AG10803 (cell line): ENCODE measurements around the gene DUSP28.
A peak's percentile ranks its signal among the peaks of the same experiment; 100 is the strongest.

ENCODE experiments used
- DNase-seq: peaks from one replicate; pipeline ENCODE4 v3.0.0; 2010; ENCODE audit warnings: low read depth
- H3K4me3 ChIP-seq: 2 replicates; pipeline ENCODE4 v1.5.1; 2011; ENCODE audit warnings: mild to moderate bottlenecking, low read length, control low read depth
- TF ChIP-seq, protein P1 (sequence below): conservative IDR thresholded peaks from 2 replicates; pipeline ENCODE4 v1.5.1; 2011; ENCODE audit warnings: mild to moderate bottlenecking, low read length, control low read depth, inconsistent platforms

Gene DUSP28

DNA sequence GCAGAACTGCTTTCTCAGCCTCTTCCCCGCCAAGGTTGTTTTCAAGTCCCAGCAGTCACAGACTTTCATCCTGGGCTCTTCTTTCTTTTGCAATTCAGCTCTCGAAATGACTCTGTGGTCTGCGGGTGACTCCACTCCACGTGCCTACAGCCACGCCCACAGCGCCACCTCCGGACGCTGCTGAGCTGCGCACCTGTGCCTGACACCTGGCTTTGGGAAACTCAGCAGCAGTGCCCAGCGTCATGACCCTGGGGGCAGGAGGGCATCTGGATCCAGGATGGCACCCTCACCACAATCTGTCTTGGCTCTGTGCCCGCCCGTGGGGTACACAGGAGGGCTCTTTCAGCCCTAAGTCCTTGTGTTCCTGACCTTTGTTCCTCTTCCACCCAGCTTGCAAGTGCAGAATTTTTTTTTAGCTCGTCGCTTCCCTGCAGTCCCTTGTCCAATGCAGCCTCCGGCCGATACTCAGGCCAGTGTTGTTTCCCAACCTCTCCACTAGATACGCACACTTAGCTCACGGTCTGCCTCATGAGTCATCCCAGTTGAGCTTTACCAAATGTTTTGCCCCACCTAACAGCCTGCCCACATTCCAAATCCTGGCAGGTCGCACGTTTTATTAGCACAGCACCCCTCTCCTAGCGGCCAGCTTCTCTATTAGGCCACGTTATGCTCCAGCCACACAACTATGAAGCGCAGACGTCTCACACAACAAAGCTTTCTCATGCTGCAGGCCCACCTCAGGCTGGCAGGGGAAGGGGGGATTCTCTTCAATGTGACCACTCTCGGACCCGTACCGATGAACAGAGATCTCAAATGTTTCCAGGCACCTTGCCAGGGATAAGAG lies 19.8 kb downstream of the DUSP28 start:
- no peak overlapping the region; the same call in 1 of the 2 replicates for H3K4me3 ChIP-seq
- peak; percentile 94 for DNase-seq
- TF ChIP-seq, protein P1, sequence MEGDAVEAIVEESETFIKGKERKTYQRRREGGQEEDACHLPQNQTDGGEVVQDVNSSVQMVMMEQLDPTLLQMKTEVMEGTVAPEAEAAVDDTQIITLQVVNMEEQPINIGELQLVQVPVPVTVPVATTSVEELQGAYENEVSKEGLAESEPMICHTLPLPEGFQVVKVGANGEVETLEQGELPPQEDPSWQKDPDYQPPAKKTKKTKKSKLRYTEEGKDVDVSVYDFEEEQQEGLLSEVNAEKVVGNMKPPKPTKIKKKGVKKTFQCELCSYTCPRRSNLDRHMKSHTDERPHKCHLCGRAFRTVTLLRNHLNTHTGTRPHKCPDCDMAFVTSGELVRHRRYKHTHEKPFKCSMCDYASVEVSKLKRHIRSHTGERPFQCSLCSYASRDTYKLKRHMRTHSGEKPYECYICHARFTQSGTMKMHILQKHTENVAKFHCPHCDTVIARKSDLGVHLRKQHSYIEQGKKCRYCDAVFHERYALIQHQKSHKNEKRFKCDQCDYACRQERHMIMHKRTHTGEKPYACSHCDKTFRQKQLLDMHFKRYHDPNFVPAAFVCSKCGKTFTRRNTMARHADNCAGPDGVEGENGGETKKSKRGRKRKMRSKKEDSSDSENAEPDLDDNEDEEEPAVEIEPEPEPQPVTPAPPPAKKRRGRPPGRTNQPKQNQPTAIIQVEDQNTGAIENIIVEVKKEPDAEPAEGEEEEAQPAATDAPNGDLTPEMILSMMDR: peak; percentile 10

- TF ChIP-seq, protein P1: no peak
- DNase-seq: no peak
- no peak overlapping the region for H3K4me3 ChIP-seq
These were observed 21.7 kb downstream of the DUSP28 start for GRCh38 chr2:240581811-240582210.

DNA sequence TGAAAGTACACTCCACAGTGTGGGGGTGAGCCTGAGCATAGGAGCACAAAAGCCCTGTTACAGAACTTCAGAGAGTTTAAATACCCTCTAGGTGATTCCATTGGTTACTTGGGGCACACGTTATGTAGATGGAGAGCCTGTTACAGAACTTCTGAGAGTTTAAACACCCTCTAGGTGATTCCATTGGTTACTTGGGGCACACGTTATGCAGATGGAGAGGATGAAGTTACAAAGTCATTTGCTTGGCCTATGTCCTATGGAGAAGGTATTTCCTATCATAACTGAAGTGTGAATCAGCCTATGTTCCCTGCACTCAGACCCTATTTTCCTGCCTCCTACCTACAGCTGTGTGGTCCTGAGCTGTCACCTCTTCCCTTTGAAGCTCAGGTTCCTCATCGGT lies 22.6 kb downstream of the DUSP28 start:
- TF ChIP-seq, protein P1: no peak
- no peak overlapping the region for H3K4me3 ChIP-seq
- DNase-seq: no peak

DNA sequence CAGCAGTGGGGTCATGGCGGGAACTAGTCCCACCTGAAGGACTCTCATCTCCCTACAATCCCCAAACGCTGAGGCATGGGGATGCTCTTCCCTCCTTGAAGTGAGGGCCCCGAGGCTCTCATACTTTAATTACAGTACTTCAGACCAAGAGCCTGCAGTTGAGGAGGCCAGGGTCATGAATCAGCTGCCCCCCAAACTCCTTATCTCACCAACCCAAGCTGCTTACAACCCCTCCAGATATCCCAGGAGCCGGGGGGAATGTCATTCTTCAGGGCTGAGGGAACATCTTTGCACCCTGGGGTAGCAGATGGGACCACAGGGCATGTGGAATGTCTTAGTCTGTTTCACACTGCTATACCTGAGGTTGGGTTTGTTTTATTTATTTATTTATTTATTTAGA lies 23.6 kb downstream of the DUSP28 start:
- no peak for DNase-seq
- TF ChIP-seq, protein P1: no peak
- no peak overlapping the region for H3K4me3 ChIP-seq

DNA sequence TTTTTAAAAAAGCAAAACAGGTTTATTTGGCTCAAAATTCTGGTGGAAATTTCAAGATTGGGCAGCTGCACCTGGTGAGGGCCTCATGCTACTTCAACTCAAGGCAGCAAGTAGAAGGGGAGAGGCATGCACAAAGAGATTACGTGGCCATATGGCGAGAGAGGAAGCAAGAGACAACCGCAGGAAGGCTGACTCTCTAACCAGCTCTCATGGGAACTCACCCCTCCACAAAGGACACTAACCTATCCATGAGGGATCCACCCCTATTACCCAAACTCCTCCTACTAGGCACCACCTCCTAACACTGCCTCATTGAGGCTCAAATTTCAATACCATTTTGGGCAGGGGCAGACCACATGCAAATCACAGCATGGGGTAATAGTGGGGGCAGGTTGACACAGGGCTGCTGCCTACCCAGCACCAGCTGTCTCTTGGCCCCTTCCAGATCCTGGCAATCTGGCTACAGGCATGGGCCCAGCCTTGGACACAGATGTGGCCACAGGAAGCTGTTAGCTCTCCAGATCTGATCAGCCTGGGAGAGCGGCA lies 24.4 kb downstream of the DUSP28 start:
- DNase-seq: peak; percentile 55
- TF ChIP-seq, protein P1: no peak
- peak overlapping the region; percentile 98 for H3K4me3 ChIP-seq

GRCh38 chr2:240585101-240585500 lies 24.9 kb downstream of the DUSP28 start:
- TF ChIP-seq, protein P1: no peak
- H3K4me3 ChIP-seq: peak overlapping the region; percentile 98
- no peak for DNase-seq

DNA sequence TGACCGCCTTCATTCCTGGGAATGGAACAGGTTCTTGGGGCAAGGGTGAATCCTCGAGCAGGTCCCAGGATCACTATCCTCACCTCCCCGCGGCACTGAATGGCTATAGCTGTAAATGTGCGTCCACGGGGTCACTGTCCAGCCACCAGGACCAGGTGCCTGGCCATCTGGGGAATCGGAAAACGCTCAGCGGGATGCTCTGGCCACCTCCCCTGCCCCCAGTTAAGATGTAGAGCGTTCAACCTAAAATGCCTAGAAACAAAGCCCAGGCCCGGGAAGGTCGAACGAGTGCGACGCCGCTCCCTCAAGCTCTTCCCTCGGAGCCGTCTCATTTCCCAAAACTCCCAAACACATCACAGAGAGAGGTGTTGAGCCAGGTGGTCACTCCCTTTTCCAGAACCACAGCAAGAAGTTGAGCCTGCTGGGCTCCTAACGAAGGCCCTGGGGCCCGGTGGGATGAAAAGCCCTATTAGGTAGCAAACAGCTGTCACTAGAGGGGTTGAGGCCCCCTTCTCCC lies 25.6 kb downstream of the DUSP28 start:
- TF ChIP-seq, protein P1: no peak
- no peak for DNase-seq
- peak overlapping the region; percentile 98 for H3K4me3 ChIP-seq
